HFFc6 (cell line): ENCODE results near the gene CRISPLD2. TPM values are rescaled to one million over a fixed set of nuclear protein-coding genes. Genes with fewer than 3 reads are reported as not detected.

Source experiments
- DNase-seq: peaks from one replicate; pipeline ENCODE4 v3.0.0-alpha.2; 2018
- H3K27ac Mint-ChIP-seq: 2 replicates; pipeline ENCODE4 v1.8.0; 2020; ENCODE audit warnings: mild to moderate bottlenecking, mixed read lengths
- H3K27me3 Mint-ChIP-seq: 2 replicates; pipeline ENCODE4 v1.8.0; 2021; ENCODE audit warnings: mild to moderate bottlenecking, moderate library complexity, mixed read lengths; ENCODE audit not compliant: insufficient read depth
- H3K36me3 Mint-ChIP-seq: 2 replicates; pipeline ENCODE4 v1.8.0; 2021; ENCODE audit warnings: low read depth, mixed read lengths
- H3K4me1 Mint-ChIP-seq: 2 replicates; pipeline ENCODE4 v1.8.0; 2020; ENCODE audit warnings: low read depth, mixed read lengths
- H3K4me3 Mint-ChIP-seq: 2 replicates; pipeline ENCODE4 v1.8.0; 2020; ENCODE audit warnings: mild to moderate bottlenecking, moderate library complexity, mixed read lengths
- H3K9me3 Mint-ChIP-seq: 2 replicates; pipeline ENCODE4 v1.8.0; 2020; ENCODE audit warnings: mild to moderate bottlenecking, mixed read lengths
- CTCF ChIP-seq: fragments of 200-600 bp; sonication (generic); IDR thresholded peaks from 2 replicates; pipeline ENCODE4 v1.5.0; 2021; ENCODE audit warnings: antibody characterized with exemption, mild to moderate bottlenecking
- total RNA-seq, 6 experiments: library from RNA; stranded (reverse); fragmentation: NEBNext Ultra II Directional; extraction: Animal tissue kit (Norgen Biotek cat#: 25700); gene quantifications; 2 replicates in 1 of 6; 3 replicates in 5 of 6; pipeline ENCODE4 v1.2.3, GENCODE V29; 2021

The CRISPLD2 gene
- total RNA-seq, 6 experiments from 2014 or later, result 12.2 to 15.5 (median 13.6) TPM

- H3K4me1 Mint-ChIP-seq, result peaks cover 35% of the 10 kb centered on the region
- peaks cover 21% of the 10 kb centered on the region for H3K36me3 Mint-ChIP-seq
- H3K4me3 Mint-ChIP-seq, result no peak overlapping the region
- no peaks in the 10 kb centered on the region for H3K9me3 Mint-ChIP-seq
- H3K27me3 Mint-ChIP-seq, result no peaks in the 10 kb centered on the region; the same call in 1 of the 2 replicates
- TF ChIP-seq CTCF, result no peak
- no peak for DNase-seq
- no peak overlapping the region for H3K27ac Mint-ChIP-seq
Observed at GRCh38 chr16:84841787-84842300, 22.1 kb downstream of the CRISPLD2 start.

DNA sequence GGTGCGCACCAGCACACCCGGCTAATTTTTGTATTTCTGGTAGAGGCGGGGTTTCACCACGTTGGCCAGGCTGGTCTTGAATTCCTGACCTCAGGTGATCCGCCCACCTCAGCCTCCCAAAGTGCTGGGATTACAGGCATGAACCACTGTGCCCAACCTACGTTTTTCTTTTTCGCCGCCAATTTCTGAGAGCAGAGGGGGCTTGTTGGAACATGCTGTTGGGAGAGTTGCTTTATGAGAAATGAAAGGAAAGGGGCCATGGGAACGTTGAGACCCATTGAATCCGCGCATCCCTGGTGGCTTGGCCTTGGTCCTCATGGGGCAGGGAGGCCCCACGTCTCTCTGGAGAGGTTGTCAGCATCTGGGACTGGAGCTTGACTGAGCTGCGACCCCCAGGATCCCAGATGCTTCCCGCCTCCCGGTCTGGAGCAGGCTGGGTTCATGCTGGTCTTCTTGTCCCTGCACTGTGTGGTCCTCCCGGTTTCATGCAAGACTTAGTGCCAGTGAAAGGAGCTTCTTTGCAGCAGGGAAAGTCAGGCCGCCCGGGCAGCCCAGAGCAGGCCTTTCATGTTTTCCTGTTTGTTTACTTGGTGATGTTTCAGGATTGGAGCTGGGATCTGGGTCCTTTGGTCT lies 22.8 kb downstream of the CRISPLD2 start:
- Mint-ChIP-seq H3K4me3 (no peak overlapping the region), H3K27ac (no peak overlapping the region), H3K9me3 (no peaks in the 10 kb centered on the region), H3K4me1 (peaks cover 28% of the 10 kb centered on the region), H3K36me3 (peaks cover 21% of the 10 kb centered on the region), H3K27me3 (peaks cover 2% of the 10 kb centered on the region)
- TF ChIP-seq CTCF, result no peak
- DNase-seq, result no peak

DNA sequence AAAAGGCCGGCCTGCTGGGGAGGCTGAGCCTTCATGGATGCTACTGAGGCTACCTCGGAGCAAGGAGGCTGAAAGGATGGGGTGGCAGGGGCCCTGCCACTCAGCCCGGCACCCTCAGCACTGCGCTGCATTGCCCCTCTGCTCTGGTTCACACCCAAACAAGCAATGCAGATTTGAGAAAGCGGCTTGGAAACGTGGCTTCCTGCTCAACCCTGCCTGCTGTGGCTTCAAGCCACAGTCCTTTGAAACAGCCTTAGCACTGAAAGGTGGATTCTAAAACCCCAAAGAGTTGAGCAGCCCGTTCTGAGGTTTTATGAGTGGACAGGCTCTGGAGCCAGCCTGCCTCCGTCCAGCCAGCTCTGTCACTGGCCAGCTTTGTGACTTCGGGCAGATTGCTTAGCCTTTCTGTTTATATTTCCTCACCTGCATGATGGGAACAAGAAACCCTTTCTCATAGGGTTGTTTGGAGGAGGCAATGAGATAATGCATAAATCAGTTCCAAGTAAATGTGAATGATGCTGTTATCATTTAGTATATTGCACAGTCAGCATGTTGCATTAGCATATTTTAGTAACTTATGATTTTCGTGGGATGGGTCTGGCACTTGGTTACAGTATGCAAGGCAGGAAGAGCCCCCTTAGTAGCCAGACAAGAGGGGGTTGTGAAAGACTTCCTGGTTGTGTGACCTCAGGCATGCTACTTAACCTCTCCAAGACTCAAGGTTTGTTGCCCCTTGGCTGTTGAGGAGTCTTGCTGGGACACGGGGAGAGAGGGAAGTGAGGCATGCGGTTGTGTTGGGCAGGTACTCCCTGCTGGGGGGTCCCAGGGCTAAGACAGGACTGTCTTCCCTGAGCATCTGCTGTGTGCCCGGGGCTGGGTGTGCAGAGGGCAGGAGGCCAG lies 23.6 kb downstream of the CRISPLD2 start:
- Mint-ChIP-seq H3K27me3 (peaks cover 2% of the 10 kb centered on the region), H3K27ac (no peak overlapping the region), H3K4me1 (peaks cover 20% of the 10 kb centered on the region), H3K9me3 (no peaks in the 10 kb centered on the region), H3K4me3 (no peak overlapping the region), H3K36me3 (peaks cover 14% of the 10 kb centered on the region)
- no peak for DNase-seq
- no peak for TF ChIP-seq CTCF

GRCh38 chr16:84844049-84844350 lies 24.2 kb downstream of the CRISPLD2 start:
- peaks cover 11% of the 10 kb centered on the region; the same call in 1 of the 2 replicates for H3K36me3 Mint-ChIP-seq
- H3K9me3 Mint-ChIP-seq, result no peaks in the 10 kb centered on the region
- peaks cover 14% of the 10 kb centered on the region for H3K4me1 Mint-ChIP-seq
- H3K27me3 Mint-ChIP-seq, result peaks cover 2% of the 10 kb centered on the region
- H3K4me3 Mint-ChIP-seq, result no peak overlapping the region
- no peak overlapping the region for H3K27ac Mint-ChIP-seq
- DNase-seq, result no peak
- no peak for TF ChIP-seq CTCF

GRCh38 chr16:84844559-84845495 lies 25.0 kb downstream of the CRISPLD2 start:
- H3K27me3 Mint-ChIP-seq, result peaks cover 2% of the 10 kb centered on the region
- no peaks in the 10 kb centered on the region for H3K9me3 Mint-ChIP-seq
- H3K4me3 Mint-ChIP-seq, result no peak overlapping the region
- H3K36me3 Mint-ChIP-seq, result peaks cover 11% of the 10 kb centered on the region; the same call in 1 of the 2 replicates
- TF ChIP-seq CTCF, result no peak
- peaks cover 6% of the 10 kb centered on the region for H3K4me1 Mint-ChIP-seq
- H3K27ac Mint-ChIP-seq, result no peak overlapping the region
- DNase-seq, result no peak
